BLaER1 treated with 17β-estradiol and CSF1 and Interleukin-3, amounts not matched to agents 10 nM and 100 nM (cell line): ENCODE results near the gene HEATR1.
"Not testable (repeated sequence)": the region's sequence is repeated elsewhere in the genome, so short reads cannot be mapped to it uniquely, and the experiment has no call there.

Source experiments
- H3K27ac ChIP-seq, 11 experiments: shearing (Covaris generic); formaldehyde crosslinking; 2 replicates each; pipeline ENCODE4 v1.8.1; 2022
- H3K27me3 ChIP-seq, 11 experiments: shearing (Covaris generic); formaldehyde crosslinking; 2 replicates each; pipeline ENCODE4 v1.8.1; 2022
- H3K36me3 ChIP-seq, 11 experiments: shearing (Covaris generic); formaldehyde crosslinking; 2 replicates each; pipeline ENCODE4 v1.8.1; 2022
- H3K4me1 ChIP-seq, 10 experiments: shearing (Covaris generic); formaldehyde crosslinking; 2 replicates each; pipeline ENCODE4 v1.8.1; 2022
- H3K4me2 ChIP-seq, 11 experiments: shearing (Covaris generic); formaldehyde crosslinking; 2 replicates each; pipeline ENCODE4 v1.8.1; 2022
- H3K4me3 ChIP-seq, 10 experiments: shearing (Covaris generic); formaldehyde crosslinking; 2 replicates each; pipeline ENCODE4 v1.8.1; 2022
- H3K9ac ChIP-seq, 11 experiments: shearing (Covaris generic); formaldehyde crosslinking; 2 replicates each; pipeline ENCODE4 v1.8.1; 2022
- H3K9me3 ChIP-seq, 11 experiments: shearing (Covaris generic); formaldehyde crosslinking; replicated peaks in 1 of 11; 2 replicates each; pipeline ENCODE4 v1.8.1; 2022
- H4K20me1 ChIP-seq, 11 experiments: shearing (Covaris generic); formaldehyde crosslinking; 2 replicates each; pipeline ENCODE4 v1.8.1; 2022
- Cebpa-rat ChIP-seq, 11 experiments: shearing (Covaris generic); IDR thresholded peaks; 2 replicates each; pipeline ENCODE4 v1.8.1; 2022

HEATR1 gene

DNA sequence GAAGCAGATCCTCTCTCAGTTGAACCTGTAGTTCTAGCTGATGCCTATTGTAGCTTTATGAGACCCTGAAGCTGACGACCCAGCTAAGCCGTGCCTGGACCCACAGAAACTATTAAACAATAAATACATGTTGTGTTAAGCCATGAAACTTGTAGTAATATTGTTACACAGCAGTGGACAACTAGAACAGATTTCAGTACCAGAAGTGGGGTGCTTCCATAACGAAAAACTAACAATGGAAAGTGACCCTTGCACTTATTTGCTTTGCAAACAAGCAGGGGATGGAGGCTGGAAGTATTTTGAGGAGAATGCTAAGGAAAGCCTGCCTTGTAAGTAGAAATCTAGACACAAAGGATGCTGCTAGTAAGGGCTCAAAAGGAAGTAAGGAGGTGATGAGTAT, 18.1 kb upstream of the HEATR1 start:
- Histone ChIP-seq H3K4me3 (no peak overlapping the region), H3K9ac (no peak overlapping the region), H3K36me3 (no peaks in the 10 kb centered on the region), H3K27ac (no peak overlapping the region), H3K9me3 (peaks cover 11 to 20% (median 17%) of the 10 kb centered on the region in 11 experiments; a peak in 21 of 22 replicates), H4K20me1 (no peaks in the 10 kb centered on the region), H3K27me3 (no peaks in the 10 kb centered on the region), H3K4me2 (no peak overlapping the region), H3K4me1 (no peaks in the 10 kb centered on the region)
- TF ChIP-seq Cebpa-rat (IDR thresholded peaks at IDR 0.05): no peak

DNA sequence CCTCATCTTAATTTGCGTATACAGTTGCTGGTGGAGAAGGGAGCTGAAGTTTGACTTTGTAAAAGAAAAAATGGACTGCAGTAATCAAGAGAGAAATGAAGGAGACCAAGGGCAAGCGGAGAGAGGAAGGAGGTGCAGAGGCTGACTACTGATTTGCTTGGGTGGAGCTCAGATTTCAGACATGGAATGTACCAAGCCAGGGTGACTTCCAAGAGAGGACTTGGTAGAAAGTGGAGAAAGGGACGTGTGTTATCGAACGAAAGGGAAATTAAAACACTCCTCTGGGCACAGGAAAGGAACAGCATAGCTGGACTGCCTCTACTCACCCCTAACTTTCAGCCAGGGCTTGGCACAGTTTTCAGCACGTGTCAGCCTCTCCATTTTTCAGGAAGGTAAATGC, 15.1 kb upstream of the HEATR1 start:
- Histone ChIP-seq H3K27ac (no peak overlapping the region), H3K36me3 (no peaks in the 10 kb centered on the region), H3K9me3 (peaks cover 11 to 20% (median 17%) of the 10 kb centered on the region in 11 experiments; a peak in 21 of 22 replicates), H3K4me3 (no peak overlapping the region), H4K20me1 (no peaks in the 10 kb centered on the region), H3K27me3 (no peaks in the 10 kb centered on the region), H3K9ac (no peak overlapping the region), H3K4me1 (no peaks in the 10 kb centered on the region), H3K4me2 (no peak overlapping the region)
- no peak for TF ChIP-seq Cebpa-rat (IDR thresholded peaks at IDR 0.05)

DNA sequence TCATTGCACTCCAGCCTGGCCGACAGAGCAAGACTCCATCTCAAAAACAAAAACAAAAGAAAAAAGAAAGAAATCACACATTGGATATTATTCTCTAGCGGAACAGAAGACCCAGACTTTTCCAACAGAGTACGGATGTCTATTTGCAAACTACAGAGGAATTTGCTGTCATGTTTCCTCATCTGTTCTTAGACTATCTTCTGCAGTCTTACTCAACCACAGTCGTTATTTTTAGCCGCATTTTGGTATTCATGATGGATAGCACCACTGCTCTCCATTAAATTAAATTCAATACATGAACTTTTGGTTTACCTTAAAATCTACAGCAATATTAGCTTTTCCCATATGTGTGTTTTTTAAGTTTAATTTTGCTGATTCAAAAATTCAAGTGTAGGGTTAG, 14.2 kb upstream of the HEATR1 start:
- H3K4me1 ChIP-seq: no peaks in the 10 kb centered on the region
- no peak overlapping the region for H3K4me3 ChIP-seq
- TF ChIP-seq Cebpa-rat (IDR thresholded peaks at IDR 0.05): no peak
- H3K36me3 ChIP-seq: no peaks in the 10 kb centered on the region
- peaks cover 11 to 20% (median 17%) of the 10 kb centered on the region in 11 experiments; a peak in 21 of 22 replicates for H3K9me3 ChIP-seq
- H3K27ac ChIP-seq: no peak overlapping the region
- no peaks in the 10 kb centered on the region for H4K20me1 ChIP-seq
- H3K4me2 ChIP-seq: no peak overlapping the region
- no peak overlapping the region for H3K9ac ChIP-seq
- H3K27me3 ChIP-seq: no peaks in the 10 kb centered on the region

DNA sequence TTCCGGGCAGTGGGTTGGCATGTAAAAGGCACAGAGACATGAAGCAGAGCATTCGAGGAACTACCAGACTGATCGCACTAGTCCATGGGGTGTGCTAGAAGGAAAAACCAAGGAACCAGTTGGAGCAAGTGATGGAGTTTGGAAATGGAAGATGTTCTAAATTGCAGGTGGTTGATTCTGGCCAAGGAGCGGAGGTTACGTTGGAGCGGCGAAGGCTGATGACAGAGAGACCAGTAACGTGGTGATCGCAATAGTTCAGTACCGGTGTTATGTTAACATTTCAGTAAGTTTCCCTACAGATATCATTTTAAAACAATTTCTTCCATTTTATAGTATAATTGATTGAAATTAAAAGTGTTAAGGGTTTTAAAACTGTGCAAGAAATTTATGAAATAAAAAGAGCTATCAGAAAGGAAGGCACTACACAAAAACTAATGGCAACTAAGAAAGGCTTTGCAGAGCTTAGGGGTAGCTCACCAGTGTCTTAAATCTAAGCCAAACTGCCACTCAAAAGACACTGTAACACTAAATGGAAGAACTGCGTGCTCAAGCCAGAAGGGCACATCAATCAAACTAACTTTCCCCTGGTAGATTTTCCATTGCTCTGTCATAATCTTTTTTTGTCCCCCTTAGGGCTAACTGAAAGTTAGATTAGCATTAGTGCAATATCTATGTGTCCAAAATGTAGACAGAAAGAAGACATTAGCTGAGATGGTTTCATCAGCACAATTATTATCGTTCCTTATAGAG, 11.3 kb upstream of the HEATR1 start:
- H4K20me1 ChIP-seq: no peaks in the 10 kb centered on the region
- H3K9me3 ChIP-seq: no peaks in the 10 kb centered on the region; a peak in 1 of 22 replicates
- no peaks in the 10 kb centered on the region for H3K36me3 ChIP-seq
- no peak for TF ChIP-seq Cebpa-rat (IDR thresholded peaks at IDR 0.05)
- no peaks in the 10 kb centered on the region for H3K27me3 ChIP-seq
- no peaks in the 10 kb centered on the region for H3K4me1 ChIP-seq
- H3K9ac ChIP-seq: no peak overlapping the region
- H3K4me3 ChIP-seq: no peak overlapping the region
- no peak overlapping the region for H3K27ac ChIP-seq
- no peak overlapping the region for H3K4me2 ChIP-seq

DNA sequence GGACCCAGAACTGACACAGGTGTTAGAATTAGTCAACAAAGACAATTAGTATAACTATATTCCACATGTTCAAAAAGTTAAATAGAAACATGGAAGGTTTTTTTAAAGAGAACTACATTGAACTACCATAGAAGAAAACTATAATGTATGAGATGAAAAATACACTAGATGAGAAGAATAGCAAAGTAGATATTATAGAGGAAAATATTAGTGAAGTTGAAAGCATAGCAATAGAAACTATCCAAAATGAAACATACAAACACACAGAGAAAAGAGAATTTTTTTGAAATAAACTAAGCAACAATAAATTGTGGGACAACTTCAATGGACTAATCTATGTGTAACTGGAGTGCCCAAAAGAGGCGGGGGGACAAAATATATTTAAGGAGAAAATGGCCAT, 8.0 kb upstream of the HEATR1 start:
- H3K4me1 ChIP-seq: no peaks in the 10 kb centered on the region
- no peak for TF ChIP-seq Cebpa-rat (IDR thresholded peaks at IDR 0.05)
- H3K9ac ChIP-seq: no peak overlapping the region
- H3K9me3 ChIP-seq: no peaks in the 10 kb centered on the region; a peak in 1 of 22 replicates
- no peaks in the 10 kb centered on the region for H3K27me3 ChIP-seq
- no peak overlapping the region for H3K4me2 ChIP-seq
- H3K4me3 ChIP-seq: no peak overlapping the region
- no peaks in the 10 kb centered on the region for H4K20me1 ChIP-seq
- no peaks in the 10 kb centered on the region for H3K36me3 ChIP-seq
- no peak overlapping the region for H3K27ac ChIP-seq

DNA sequence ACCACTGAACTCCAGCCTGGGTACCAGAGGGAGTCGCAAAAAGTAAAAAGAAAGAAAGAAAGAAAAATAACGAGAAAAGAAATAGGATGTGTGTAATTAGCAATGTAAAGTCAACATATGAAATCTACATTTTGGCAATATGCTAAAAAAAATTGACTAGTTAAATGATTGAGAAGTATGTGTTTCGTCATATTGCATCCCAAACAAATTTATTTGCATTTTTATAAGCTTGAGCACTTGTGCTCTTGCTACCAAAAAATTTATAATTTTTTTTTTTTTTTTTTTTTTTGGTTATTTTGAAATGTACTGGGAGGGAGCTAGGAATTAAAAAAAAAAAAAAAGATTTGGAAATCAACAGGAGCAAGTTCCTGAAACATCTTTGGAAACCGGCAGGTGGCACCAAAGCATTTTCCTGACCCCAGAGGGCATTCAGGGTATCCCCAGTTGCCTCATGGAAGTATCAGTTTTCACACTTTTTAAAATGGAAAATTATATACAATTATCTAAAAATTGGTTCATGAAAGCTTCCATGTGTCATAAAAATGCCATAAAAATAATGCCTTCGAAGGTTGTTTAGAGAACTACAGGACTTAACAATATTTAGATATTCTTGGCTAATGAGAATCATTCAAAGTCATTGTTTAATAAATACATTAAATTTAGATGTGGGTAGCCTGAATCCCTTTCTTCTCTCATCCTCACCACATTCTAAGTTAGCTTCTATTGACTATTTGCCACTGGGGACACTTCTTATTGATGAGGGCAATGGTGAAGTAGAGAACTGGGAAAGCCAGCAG, 4.8 kb upstream of the HEATR1 start:
- H3K4me3 ChIP-seq: no peak overlapping the region
- H3K27ac ChIP-seq: no peak overlapping the region
- H3K27me3 ChIP-seq: no peaks in the 10 kb centered on the region
- no peaks in the 10 kb centered on the region for H3K36me3 ChIP-seq
- no peak overlapping the region for H3K9ac ChIP-seq
- H3K4me2 ChIP-seq: no peak overlapping the region
- H4K20me1 ChIP-seq: no peaks in the 10 kb centered on the region
- no peak for TF ChIP-seq Cebpa-rat (IDR thresholded peaks at IDR 0.05)
- H3K4me1 ChIP-seq: peaks cover 4 to 6% (median 5%) of the 10 kb centered on the region in 10 experiments; a peak in 11 of 20 replicates
- H3K9me3 ChIP-seq: no peaks in the 10 kb centered on the region

DNA sequence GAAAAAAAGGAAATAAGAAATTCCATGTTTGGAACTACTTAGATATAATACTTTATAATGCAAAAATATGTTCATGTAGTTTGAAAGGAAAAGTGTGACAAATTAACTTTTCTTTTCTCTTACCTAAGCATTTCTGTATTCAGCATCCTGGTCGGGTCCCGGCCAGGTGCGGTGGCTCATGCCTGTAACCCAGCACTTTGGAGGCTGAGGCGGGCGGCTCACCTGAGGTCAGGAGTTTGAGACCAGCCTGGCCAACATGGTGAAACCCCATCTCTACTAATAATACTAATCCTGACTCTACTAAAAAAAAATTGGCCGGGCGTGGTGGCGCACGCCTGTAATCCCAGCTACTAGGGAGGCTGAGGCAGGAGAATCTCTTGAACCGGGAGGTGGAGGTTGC, 3.3 kb upstream of the HEATR1 start:
- H3K27me3 ChIP-seq, H3K36me3 ChIP-seq, H3K4me2 ChIP-seq, H3K9me3 ChIP-seq, H4K20me1 ChIP-seq, H3K9ac ChIP-seq, H3K4me3 ChIP-seq, H3K27ac ChIP-seq: not testable (repeated sequence)
- H3K4me1 ChIP-seq: peaks cover 14 to 16% (median 15%) of the 10 kb centered on the region in 10 experiments

DNA sequence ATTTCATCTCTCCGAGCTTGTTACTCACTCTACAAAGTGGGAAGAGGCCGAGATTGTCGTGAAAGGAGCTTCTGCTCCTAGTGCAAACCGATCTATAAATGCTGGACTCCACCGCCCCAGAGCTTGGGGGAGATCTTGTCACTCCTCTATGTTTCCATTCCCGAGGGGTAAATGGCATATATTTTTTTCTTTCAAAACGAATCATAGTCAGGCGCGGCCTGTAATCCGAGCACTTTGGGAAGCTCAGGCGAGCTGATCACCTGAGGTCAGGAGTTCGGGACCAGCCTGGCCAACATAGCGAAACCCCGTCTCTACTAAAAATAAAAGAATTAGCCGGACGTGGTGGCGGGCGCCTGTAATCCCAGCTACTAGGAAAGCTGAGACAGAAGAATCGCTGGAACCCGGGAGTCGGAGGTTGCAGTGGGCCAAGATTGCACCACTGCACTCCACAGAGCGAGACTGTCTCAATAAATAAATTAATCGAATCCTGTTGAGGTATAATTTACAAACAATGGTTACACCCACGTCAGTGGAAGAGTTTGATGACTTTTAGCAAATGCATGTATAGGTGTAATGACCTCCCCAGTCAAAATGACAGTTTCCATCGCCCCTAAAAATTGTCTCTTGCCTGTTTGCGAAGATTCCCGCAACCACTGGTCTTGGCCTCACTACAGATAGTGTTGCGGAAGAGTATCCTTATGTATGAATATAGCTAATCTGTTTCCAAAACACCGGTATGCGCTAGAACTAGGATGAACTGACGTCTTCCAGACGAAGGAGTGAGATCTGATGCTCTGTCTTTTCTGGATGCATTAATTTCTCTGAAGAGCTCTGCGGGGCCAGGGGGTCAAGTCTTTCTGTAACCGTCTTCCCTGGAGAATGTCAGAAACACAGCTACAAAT, 840 bp upstream of the HEATR1 start:
- Histone ChIP-seq H3K9ac (peak overlapping the region; percentile 71 to 88 (median 84)), H3K4me2 (peak overlapping the region; percentile 59 to 97 (median 82)), H3K27ac (peak overlapping the region; percentile 67 to 88 (median 75)), H4K20me1 (peaks cover 0 to 31% (median 14%) of the 10 kb centered on the region in 11 experiments; a peak in 10 of 22 replicates), H3K27me3 (no peaks in the 10 kb centered on the region), H3K4me1 (peaks cover 17 to 21% (median 18%) of the 10 kb centered on the region in 10 experiments), H3K9me3 (no peaks in the 10 kb centered on the region), H3K4me3 (peak overlapping the region; percentile 76 to 93 (median 82)), H3K36me3 (peaks cover 25 to 32% (median 30%) of the 10 kb centered on the region in 11 experiments)
- TF ChIP-seq Cebpa-rat (IDR thresholded peaks at IDR 0.05): no peak

DNA sequence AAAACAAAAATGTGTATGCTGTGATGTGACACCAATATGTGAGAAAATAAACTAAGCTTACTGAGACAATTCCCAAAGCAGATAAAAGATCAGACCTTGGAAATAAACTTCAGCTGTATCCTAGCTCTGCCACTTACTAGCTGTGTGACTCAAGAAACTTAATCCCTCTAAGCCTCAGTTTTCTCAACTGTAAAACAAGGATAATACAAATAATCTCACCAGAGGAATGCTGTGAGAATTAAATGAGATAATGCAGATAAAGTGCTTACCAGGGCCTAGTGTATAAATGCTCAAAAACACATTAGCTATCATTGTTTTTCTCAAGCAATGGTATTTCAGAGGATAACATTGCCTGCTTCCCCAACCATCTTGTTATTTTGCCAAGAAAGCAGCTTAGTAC, 2.1 kb downstream of the HEATR1 start:
- peaks cover 17 to 21% (median 18%) of the 10 kb centered on the region in 10 experiments for H3K4me1 ChIP-seq
- H3K4me3 ChIP-seq: no peak overlapping the region
- peak overlapping the region in 7 of 11 experiments; percentile 71 to 97 (median 86); a peak in 8 of 22 replicates for H3K4me2 ChIP-seq
- TF ChIP-seq Cebpa-rat (IDR thresholded peaks at IDR 0.05): no peak
- H4K20me1 ChIP-seq: peaks cover 0 to 60% (median 26%) of the 10 kb centered on the region in 11 experiments; a peak in 11 of 22 replicates
- no peaks in the 10 kb centered on the region for H3K27me3 ChIP-seq
- H3K36me3 ChIP-seq: peaks cover 55 to 62% (median 60%) of the 10 kb centered on the region in 11 experiments
- H3K9me3 ChIP-seq: no peaks in the 10 kb centered on the region
- no peak overlapping the region for H3K27ac ChIP-seq
- no peak overlapping the region for H3K9ac ChIP-seq
